ENCODE results near the gene LUM.
"Not testable (repeated sequence)": the region's sequence is repeated elsewhere in the genome, so short reads cannot be mapped to it uniquely, and the experiment has no call there.

The LUM gene

DNA sequence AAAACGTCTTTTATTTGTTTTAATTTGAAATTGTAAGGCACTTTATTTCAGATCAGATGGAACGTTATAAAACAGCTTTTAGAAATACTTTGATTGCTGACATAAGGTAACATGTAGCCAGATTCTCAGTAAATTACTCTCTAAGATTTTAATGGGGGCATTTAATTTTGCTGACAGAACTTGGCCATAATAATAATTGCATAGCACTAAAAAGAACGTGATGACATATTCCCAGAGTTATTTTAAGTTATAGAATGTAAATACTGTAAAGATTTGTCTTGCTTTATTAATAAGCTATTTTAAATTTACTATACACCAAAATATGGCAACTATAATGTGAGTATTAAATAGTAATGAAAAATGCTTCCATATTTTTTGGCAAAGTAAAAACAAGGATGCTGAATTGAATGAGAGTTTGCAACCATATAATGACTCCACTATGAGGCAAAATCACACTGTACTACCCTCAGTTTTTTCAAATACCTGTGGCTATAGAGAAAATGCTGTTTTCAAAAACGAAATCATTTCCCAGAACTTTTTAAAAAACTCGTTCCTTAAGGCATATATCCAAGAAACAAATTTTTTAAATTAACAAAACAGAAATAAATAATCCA lies 876 bp downstream of the LUM start:
- in situ Hi-C loops (cut with MboI; ENCODE audit: low sequenced_read_pairs) = no loop called here

DNA sequence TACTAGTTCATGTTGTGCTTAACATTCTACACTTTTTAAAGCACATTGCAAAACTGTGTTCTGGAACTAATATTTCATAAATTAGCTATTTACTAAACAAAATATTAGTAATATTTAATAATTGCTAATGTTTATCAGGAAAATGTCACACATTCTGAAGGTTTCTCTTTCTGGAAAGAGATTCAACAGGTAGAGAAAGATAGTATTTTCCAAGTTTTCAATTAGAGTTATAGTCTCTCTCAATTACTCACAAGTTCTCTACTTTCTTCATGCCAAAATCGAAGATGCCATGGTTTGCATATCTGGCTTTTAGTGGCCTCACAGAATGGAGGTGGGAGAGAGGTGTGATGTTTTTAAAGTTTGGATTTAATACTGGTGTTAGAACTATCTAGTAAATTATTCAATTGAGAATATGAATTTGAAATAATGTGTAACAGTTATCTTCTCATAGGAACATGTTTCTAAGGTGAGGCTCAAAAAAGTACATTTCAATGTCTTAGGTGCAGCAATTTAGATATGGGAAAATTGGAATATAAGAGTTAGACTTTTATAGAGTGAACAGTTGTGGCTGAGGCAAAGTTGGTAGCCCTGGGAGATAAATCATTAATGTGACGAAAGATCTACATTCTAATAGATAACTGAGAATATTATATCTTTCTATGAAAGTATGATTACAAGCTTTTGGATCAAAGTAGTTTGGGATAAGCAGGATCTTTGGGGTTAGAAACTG lies 1.5 kb downstream of the LUM start:
- in situ Hi-C loops (cut with MboI; ENCODE audit: low sequenced_read_pairs) = no loop called here

DNA sequence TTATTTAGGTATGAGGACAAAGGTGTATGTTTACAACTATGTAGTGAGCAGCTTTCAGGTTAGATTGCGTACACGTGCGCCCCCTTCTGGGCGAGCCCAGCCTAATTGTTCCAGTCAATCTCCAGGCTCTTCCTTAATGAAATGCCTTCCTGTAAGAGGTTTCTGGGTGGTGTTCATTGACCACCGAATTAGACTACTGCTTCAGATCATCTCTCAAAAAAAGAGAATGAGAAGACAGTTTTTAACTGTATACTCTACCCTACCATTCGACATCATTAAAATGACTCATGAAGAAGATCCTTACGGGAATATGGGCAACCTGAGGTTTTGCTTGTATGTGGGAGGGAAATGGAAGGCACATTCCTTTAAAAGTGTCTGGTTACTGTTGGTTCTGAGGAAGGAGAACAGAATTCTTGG lies 2.1 kb downstream of the LUM start:
- in situ Hi-C loops (cut with MboI; ENCODE audit: low sequenced_read_pairs) = no loop called here

DNA sequence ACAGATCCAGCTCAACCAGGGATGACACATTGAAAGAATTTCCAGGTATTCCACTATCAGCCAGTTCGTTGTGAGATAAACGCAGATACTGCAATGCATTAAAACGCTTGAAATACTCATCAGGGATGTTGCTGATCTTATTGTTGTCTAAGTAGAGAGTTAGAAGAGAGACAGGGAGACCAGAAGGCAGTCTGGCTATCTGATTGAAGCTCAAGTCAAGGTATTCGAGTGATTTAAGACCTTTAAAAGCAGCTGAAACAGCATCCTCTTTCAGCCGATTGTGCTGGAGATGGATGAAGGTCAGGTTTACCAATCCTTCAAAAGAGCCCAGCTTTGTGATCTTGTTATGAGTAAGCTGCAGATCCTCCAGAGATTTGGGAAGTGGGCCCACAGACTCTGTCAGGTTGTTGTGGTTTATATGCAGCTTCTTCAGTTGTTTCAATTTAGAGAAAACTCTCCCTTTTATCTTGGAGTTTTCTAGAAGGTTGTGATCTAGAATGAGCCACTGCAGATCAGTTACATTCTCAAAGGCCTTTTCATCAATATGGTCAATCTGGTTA lies 3.0 kb downstream of the LUM start:
- in situ Hi-C loops (cut with MboI; ENCODE audit: low sequenced_read_pairs) = no loop called here

DNA sequence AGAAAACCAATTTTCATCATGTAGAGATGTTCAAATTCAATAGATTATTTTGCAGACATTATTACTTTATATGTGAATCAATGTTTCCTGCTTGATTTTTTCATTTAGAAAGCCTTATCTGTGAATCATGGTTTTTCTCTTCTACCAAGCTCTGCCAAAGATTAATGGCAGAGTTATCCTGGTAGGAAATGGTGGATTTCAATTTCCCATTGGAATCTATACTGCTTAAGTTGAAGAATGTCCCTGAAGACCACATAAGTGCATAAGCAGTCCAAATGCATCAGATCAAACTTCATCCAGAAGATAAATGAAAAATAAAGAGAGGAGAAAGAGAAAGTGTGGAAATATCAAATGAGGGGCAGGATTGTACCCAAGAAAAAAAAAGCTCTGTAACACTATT lies 5.0 kb downstream of the LUM start:
- in situ Hi-C loops (cut with MboI; ENCODE audit: low sequenced_read_pairs) = no loop called here

DNA sequence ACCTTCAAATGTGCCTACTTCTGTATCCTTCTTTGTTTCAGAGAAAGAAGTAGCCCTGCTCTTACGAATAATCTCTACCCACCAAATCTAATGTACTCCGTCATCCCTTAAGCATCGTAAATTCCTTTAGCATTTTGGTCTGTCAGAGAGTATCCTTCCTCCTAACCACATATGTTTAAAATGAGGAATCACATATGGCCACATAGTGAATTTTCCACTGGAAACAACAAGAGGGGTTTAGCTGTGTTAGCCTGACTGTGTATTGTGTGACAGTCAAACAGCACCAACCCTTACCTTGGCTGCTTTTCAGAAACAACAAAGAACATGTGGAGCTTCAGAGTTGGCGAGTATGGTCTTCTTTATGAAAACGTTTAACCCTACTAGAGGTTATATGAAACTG lies 5.5 kb downstream of the LUM start:
- in situ Hi-C loops (cut with MboI; ENCODE audit: low sequenced_read_pairs) = no loop called here

DNA sequence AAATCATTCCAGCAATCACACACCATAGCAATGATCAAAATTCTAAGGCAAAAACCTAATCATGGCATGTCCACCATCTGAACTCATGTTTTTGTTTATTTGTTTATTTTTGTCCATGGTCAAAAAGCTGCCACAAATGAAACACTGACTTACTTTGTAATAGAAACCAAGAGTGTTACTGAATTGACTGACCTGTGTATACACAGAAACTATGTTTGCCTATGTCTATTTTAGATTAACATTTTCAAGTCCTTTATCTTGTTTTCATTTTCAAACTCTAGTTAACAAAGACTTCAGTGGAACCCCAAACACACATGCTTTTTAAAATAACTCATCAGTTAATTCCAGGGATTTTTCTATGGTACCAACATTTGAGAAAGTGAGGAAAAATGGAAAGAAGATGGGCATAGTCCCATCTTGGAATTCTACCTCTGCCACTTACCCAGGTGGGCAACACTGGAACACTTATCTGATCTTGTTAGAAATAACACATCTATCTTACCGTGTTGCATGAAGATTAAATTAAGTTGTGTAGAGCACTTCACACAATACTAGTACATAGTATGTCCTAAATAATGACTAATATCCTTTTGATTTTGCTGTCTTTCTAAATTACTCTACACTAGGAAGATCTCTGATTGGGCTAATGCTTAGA lies 6.4 kb downstream of the LUM start:
- in situ Hi-C loops (cut with MboI; ENCODE audit: low sequenced_read_pairs) = no loop called here

DNA sequence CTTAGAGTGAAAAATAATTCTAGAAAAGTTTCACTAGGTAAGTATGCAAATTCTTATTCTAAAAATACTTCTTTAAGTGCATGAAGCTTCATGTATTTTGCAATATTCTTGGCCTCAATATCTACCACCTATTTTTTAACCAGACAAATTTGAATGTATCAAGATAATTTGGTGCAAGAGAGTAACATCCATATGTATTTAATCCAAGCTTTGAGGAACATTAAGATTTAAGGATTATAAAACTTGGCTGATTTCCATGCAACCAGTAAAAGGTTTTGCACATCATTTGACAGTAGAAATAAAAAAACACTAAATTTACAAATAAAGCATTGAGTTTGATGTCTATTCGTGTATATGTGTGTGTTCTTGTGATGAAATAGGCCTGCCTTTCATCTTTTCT lies 7.7 kb downstream of the LUM start:
- in situ Hi-C loops (cut with MboI; ENCODE audit: low sequenced_read_pairs) = no loop called here

DNA sequence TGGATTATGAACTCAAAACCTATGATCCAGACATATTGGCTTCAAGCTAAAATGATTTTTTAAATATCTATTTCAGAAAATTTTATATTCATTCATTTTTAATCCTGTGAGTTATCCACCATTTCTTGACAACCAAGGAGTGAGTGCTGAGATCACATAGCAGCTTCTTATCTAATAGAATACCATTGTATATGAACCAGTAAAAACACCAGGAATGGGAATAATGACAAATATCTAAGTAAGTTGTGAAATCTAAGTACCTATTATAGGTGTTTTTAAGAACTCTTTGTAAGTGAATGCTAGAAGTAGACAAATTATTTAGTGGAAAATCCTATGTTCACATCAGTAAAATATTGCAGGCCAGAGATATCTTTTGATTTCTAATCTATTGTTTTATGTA lies 8.2 kb downstream of the LUM start:
- in situ Hi-C loops (cut with MboI; ENCODE audit: low sequenced_read_pairs) = no loop called here

DNA sequence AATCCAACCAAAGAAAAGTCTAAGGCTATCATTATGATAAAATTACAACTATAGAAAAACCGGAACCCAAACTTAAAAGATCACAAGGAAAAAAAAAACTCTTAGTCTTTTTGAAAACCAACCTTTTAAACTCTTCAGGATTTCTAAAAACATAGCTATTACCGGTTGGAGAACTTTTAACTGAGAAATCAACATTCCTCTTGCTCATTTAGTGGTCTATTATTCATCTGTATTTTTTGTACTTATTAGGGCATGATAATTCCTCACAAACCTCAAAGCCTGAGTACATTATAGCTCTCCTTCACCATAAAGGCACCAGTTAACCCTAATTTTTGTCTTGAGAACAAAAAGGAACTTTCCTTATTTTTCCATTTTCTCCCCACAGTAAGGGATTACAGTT lies 10.4 kb downstream of the LUM start:
- in situ Hi-C loops (cut with MboI; ENCODE audit: low sequenced_read_pairs) = no loop called here

DNA sequence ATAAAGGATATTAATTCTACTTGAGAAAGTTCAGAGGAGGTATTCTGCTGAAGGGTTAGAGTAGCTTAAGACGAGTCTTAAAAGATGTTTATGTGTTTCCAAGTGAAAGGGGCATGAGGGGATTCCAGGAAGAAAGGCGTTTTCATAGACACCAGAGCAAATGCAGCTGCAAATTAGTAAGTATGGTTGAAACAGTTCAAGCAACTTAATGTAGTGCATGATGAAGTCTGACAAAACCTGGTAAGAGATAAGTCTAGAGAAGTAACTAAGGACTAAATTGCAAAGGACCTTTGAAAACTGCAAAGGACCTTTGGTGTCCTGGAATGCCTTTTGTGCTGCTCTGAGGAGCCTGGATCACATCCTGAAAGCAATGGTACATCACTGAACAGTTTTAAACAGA lies 11.5 kb downstream of the LUM start:
- in situ Hi-C loops (cut with MboI; ENCODE audit: low sequenced_read_pairs) = no loop called here

DNA sequence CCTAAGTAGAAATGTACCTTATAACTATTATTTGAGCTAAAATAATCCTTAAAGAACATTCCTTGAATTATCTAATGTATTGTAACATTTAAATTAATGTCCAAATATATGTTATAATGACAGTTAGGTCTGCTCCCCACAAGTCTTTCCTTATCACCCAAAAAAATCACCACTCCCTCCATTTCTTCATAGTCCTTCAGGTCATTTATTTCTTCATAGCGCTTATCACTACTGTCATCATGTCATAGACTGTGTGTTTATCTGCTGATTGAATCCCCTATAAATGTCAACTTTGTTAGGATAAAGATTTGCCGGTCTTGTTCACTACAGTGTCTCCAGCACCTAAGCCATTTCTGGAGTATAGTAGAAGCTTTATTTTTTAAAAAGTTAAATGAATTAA lies 12.0 kb downstream of the LUM start:
- in situ Hi-C loops (cut with MboI; ENCODE audit: low sequenced_read_pairs) = no loop called here

DNA sequence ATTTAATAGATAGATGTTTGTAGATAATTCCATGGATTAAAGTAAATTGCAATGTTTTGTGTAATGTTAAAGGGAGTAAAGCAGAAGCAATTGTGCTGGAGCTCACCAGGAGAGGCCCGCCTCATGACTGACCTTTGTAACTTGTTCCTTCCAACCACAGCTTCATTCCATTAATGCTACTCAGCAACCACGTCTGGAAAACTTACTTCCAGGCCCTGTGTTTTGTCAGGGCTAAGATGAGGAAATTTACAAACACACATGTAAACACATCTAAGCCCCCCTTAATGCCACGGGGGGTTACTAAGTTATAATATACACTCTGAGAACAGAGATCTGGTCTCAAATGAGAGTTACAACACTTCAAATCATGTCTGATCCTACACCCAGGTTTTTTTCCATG lies 12.4 kb downstream of the LUM start:
- in situ Hi-C loops (cut with MboI; ENCODE audit: low sequenced_read_pairs) = no loop called here

DNA sequence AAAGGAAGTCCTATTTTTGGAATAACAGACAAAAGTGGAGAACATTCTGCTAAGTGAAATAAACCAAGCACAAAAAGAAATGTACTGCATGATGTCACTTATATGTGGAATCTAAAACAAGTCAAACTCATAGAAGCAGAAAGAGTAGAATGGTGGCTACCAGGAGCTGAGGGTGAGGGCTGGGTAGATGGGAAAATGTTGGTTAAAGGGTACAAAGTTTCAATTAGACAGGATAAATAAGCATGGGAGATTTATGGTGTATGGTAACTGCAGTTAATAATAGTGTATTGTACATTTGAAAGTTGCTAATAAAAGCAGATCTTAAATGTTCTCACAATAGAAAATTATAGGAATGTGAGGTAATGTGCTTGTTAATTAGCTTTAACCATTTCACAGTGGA lies 12.8 kb downstream of the LUM start:
- in situ Hi-C loops (cut with MboI; ENCODE audit: low sequenced_read_pairs) = no loop called here

DNA sequence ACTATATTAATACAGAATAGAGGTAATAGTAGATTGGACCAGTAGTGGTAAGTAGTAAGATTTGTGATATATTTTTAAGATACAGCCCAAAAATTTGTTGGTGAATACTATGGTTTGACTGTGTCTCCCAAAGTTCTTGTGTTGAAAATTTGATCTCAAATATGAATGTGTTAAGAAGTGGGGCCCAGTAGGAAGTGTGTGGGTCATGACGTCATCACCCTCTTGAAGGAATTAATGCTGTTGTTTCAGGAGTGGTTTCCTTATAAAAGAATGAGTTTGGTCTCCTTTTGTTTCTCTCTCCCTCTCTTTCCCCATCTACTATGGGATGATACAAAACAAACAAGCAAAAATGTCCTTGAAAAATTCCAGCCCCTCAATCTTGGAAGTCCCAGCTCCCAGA lies 16.3 kb downstream of the LUM start:
- in situ Hi-C loops (cut with MboI; ENCODE audit: low sequenced_read_pairs) = no loop called here

DNA sequence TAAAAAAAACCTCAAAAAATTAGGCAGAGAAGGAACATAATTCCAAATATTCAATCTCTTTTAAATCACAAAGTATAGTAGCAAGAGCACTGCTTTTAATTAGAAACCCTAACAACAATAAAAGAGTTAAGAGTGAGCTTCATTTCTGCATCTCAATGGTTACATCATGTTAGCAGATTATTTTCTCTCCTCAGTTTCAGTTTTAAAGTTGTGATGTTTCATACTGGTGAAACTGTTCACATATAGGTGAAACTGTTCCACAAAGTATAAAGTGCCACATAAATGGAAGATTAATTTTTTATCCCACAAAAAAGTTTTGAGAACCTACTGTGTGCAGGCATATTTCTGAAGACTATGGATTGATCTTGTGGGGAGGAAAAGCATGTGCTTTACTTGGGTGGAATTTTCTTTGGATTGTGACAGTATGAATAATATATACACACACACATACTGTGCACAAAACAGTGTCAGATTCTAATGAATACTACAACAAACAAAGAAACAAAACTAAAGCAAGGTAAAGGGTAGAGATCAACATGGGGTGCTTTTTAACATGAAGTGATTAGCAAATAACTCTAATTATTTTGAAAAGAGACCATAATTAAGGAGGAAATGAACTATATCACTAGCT lies 17.1 kb downstream of the LUM start:
- in situ Hi-C loops (cut with MboI; ENCODE audit: low sequenced_read_pairs) = no loop called here

DNA sequence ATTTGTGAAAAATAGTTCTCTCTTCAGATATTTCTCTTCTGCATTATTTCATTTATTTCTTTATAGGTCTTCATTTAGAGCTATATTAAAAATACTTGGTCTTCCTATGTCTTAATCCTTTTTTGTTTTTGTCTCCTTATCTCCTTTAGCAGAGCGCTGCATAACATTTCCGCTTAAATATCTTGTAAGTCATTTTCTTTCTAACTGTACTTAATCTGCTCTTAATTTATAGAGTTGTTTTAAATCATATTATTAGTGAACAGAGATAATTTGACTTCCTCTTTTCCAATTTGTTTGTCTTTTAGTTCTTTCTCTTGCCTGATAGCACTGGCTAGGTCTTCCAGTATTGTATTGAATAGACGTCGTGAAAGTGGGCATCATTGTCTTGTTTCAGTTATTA lies 18.0 kb downstream of the LUM start:
- in situ Hi-C loops (cut with MboI; ENCODE audit: low sequenced_read_pairs) = no loop called here

DNA sequence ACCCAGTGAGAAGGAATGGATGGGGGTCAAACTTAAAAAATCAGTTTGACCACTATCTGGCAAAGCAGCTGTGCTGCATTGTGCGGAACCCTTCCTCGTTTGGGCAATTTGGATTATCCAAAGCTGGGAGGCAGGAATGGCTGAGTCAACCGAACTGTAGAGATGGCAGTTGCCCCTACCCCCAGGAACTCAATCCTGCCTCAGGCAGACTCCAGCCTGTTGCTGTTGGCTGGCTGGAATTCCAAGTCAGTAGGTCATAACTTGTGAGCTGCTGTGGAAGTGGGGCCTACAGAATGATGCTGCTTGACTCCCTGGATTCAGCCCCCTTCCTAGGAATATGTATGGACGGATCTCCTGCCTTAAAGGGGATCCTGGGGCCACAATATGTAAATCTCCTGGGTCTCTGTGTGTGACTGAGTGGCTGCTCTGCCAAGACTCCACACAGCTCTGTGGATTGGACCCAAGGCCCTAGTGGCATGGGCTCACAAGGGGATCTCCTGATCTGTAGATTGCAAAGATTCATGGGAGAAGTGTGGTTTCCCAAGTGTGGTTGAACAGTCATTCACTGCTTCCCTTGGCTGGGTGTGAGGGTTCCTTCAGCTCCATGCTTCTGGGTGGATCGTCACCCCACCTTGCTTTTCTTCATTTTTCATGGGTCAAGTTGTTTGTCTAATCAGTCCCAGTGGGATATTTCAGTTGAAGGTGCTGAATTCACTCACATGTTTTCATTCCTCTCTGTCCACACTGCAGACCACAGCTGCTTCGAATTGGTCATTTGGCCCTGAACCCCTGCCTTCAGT lies 19.2 kb downstream of the LUM start:
- in situ Hi-C loops (cut with MboI; ENCODE audit: low sequenced_read_pairs) = no loop called here

DNA sequence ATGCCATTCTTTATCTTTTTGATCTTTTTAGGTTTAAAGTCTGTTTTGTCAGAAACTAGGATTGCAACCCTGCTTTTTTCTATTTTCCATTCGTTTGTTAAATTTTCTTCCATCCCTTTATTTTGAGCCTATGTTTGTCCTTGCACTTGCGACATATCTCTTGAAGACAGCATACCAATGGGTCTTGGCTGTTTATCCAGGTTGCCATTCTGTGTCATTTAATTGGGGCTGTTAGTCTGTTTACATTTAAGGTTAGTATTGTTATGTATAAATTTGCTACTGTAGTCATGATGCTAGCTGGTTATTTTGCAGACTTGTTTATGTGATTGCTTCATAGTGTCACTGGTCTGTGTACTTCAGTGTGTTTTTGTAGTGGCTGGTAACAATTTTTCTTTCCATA lies 21.3 kb downstream of the LUM start:
- in situ Hi-C loops (cut with MboI; ENCODE audit: low sequenced_read_pairs) = not testable (repeated sequence)

DNA sequence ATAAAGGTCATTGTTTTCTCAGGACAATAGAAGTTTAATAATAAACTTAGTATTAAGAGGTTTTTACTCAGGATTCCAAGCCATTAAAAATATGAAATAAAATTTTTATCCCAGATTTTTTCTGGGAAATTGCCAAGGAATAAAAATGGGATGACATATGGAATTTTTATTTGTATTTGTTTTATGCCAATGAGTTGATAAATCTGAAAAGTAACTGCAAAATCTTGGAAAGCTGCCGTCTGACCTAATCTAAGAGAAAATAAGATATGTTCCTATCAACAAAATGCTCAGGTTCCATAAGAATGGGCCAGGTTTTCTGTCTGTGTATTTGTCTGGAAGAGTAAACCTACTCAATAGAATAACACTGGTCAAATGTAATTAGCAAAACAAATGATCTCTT lies 31.3 kb downstream of the LUM start:
- in situ Hi-C loops (cut with MboI; ENCODE audit: low sequenced_read_pairs) = no loop called here

DNA sequence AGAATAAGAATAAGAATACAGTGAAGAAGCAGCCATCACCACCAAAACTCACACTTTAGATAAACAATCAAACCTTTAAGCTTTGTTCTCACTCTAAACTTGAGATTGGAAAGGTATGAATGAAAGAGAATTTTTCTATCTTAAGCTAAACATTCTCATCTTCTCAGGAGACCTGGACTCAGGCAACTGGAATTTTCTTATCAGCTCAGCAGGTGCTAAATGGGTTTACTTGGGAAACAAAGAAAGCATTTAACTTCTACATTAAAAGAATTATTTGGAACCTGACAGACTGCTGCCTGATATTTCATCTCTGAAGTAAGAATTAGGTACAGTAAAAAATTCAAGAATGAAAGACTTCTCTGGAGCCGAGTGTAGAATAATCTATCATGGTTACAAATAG lies 32.8 kb downstream of the LUM start:
- in situ Hi-C loops (cut with MboI; ENCODE audit: low sequenced_read_pairs) = no loop called here
